MCF 10A (cell line): ENCODE results near the gene CBR3. TPM values are rescaled to one million over a fixed set of nuclear protein-coding genes. Genes with fewer than 3 reads are reported as not detected.
"Not testable (repeated sequence)": the region's sequence is repeated elsewhere in the genome, so short reads cannot be mapped to it uniquely, and the experiment has no call there.

Experiments used
- BruUV-seq: library from RNA; stranded (reverse); fragments of 400-500 nt; replicated peaks from 2 replicates; lab custom pipeline; 2021; lab: Mats Ljungman, UMichigan
- CTCF ChIA-PET: fragments of 300-600 bp; sonication (Branson Sonifier 250); formaldehyde crosslinking; extraction: SDS; loops from one replicate; lab custom pipeline; 2021; ENCODE audit warnings: antibody characterized with exemption, inconsistent platforms; lab: Yijun Ruan, JAX
- POLR2A ChIA-PET: fragments of 300-600, 350-650 bp; sonication (Branson Sonifier 250); formaldehyde crosslinking; extraction: SDS; loops from one replicate; lab custom pipeline; 2020; ENCODE audit warnings: antibody characterized with exemption, inconsistent platforms; lab: Yijun Ruan, JAX
- DNase-seq: peaks from one replicate; pipeline ENCODE4 v3.0.0-alpha.2; 2018; ENCODE audit not compliant: unreplicated experiment
- H3K27ac Mint-ChIP-seq: one replicate; pipeline ENCODE4 v1.8.0; 2022; ENCODE audit warnings: mild to moderate bottlenecking, low read depth, mixed read lengths; ENCODE audit not compliant: unreplicated experiment
- H3K27me3 Mint-ChIP-seq: one replicate; pipeline ENCODE4 v1.8.0; 2022; ENCODE audit warnings: mixed read lengths; ENCODE audit not compliant: insufficient read depth, unreplicated experiment
- H3K36me3 Mint-ChIP-seq: one replicate; pipeline ENCODE4 v1.8.0; 2022; ENCODE audit warnings: mild to moderate bottlenecking, moderate library complexity, mixed read lengths; ENCODE audit not compliant: insufficient read depth, unreplicated experiment
- H3K4me1 Mint-ChIP-seq: one replicate; pipeline ENCODE4 v1.8.0; 2022; ENCODE audit warnings: mixed read lengths; ENCODE audit not compliant: insufficient read depth, unreplicated experiment
- H3K4me3 Mint-ChIP-seq: one replicate; pipeline ENCODE4 v1.8.0; 2022; ENCODE audit warnings: mild to moderate bottlenecking, moderate library complexity, mixed read lengths; ENCODE audit not compliant: unreplicated experiment
- H3K9me3 Mint-ChIP-seq: one replicate; pipeline ENCODE4 v1.8.0; 2022; ENCODE audit warnings: mixed read lengths; ENCODE audit not compliant: unreplicated experiment
- intact Hi-C: fragments of 100-400 bp; cut with micrococcal nuclease; formaldehyde crosslinking; loops from 2 replicates; pipeline ENCODE4 v1.14.1; 2022
- total RNA-seq: library from RNA; stranded (reverse); gene quantifications from 2 replicates; pipeline ENCODE4 v1.2.3, GENCODE V29; 2022
- TF ChIP-seq, protein P1 (sequence below): fragments of 200-600 bp; IDR thresholded peaks from one replicate; pipeline ENCODE4 v1.8.0; 2022; ENCODE audit warnings: antibody characterized with exemption, mild to moderate bottlenecking; ENCODE audit not compliant: unreplicated experiment

The CBR3 gene
- total RNA-seq, 1 experiment from 2014 or later: 1.8 TPM

DNA sequence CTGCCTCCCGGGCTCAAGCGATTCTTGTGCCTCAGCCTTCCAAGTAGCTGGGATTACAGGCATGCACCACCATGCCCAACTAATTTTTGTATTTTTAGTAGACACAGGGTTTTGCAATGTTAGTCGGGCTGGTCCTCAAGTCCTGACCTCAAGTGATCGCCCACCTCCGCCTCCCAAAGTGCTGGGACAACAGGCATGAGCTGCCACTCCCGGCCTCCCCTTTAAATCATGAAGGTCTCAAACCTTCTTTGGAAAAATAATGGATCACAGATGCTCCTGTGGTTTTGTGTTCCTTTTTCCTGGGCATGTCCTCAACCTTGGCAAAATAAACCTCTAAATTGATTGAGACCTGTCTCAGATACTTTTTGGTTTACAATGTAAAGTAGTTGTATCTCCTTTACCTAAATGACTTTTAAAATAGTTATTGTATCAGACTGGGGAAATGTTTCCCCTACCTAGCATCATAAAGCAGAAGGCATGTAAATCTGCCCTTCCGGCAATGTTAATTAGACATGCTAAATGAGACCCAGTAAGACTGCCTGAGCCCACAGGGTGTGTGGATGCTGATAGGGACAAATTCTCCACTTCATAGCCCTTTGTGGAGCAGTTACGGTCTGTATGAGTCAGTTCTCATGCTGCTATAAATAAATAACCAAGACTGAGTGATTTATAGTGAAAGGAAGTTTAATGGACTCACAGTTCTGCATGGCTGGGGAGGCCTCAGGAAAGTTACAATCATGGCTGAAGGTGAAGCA, 37.3 kb upstream of the CBR3 start:
- Mint-ChIP-seq H3K9me3 (peaks cover 10% of the 10 kb centered on the region), H3K36me3 (no peaks in the 10 kb centered on the region), H3K4me3 (no peak overlapping the region), H3K4me1 (peaks cover 12% of the 10 kb centered on the region), H3K27me3 (no peaks in the 10 kb centered on the region), H3K27ac (no peak overlapping the region)
- TF ChIP-seq, protein P1, sequence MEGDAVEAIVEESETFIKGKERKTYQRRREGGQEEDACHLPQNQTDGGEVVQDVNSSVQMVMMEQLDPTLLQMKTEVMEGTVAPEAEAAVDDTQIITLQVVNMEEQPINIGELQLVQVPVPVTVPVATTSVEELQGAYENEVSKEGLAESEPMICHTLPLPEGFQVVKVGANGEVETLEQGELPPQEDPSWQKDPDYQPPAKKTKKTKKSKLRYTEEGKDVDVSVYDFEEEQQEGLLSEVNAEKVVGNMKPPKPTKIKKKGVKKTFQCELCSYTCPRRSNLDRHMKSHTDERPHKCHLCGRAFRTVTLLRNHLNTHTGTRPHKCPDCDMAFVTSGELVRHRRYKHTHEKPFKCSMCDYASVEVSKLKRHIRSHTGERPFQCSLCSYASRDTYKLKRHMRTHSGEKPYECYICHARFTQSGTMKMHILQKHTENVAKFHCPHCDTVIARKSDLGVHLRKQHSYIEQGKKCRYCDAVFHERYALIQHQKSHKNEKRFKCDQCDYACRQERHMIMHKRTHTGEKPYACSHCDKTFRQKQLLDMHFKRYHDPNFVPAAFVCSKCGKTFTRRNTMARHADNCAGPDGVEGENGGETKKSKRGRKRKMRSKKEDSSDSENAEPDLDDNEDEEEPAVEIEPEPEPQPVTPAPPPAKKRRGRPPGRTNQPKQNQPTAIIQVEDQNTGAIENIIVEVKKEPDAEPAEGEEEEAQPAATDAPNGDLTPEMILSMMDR: no peak
- no TSS peak for BruUV-seq
- peak; percentile 10 for DNase-seq
- ChIA-PET POLR2A (interaction anchor here (0.6 to 2.3 kb wide), 8 partner anchors 12 to 112 kb away, joined by 3 to 14 read pairs (median 4); partner anchors contain the start of genes CBR1 and SETD4), CTCF (interaction anchor here (0.7 to 1.5 kb wide), 5 partner anchors 11 to 1204 kb away, joined by 3 to 4 read pairs (median 3); no protein-coding TSS in a partner anchor)
- intact Hi-C loops: no loop called here

DNA sequence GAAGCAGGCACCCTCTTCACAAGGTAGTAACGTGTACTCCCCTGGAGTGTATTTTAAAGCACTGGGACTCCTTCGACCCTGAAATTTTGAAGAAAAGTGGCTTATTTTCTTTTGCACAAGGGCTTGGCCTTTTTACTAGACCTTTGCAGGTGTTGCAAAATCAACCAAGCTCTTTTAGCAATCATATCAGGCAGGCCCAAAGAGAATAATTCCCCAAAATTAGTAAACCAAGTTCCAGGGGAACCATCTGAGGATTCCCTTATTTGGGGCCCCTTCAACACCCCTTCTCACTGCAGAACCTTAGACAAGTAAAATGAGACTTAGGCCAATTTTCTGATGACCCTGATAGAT, 36.7 kb upstream of the CBR3 start:
- no peak overlapping the region for H3K4me3 Mint-ChIP-seq
- TF ChIP-seq, protein P1: no peak
- CTCF ChIA-PET: interaction anchor here (0.7 to 1.5 kb wide), 3 partner anchors 11 to 493 kb away, joined by 3 to 4 read pairs (median 3); no protein-coding TSS in a partner anchor
- H3K9me3 Mint-ChIP-seq: peaks cover 9% of the 10 kb centered on the region
- BruUV-seq: no TSS peak
- intact Hi-C loops: no loop called here
- peaks cover 12% of the 10 kb centered on the region for H3K4me1 Mint-ChIP-seq
- H3K36me3 Mint-ChIP-seq: no peaks in the 10 kb centered on the region
- H3K27me3 Mint-ChIP-seq: no peaks in the 10 kb centered on the region
- no peak for DNase-seq
- POLR2A ChIA-PET: interaction anchor here (0.6 to 2.3 kb wide), 7 partner anchors 16 to 111 kb away, joined by 3 to 14 read pairs (median 4); partner anchors contain the start of genes CBR1 and SETD4
- no peak overlapping the region for H3K27ac Mint-ChIP-seq

DNA sequence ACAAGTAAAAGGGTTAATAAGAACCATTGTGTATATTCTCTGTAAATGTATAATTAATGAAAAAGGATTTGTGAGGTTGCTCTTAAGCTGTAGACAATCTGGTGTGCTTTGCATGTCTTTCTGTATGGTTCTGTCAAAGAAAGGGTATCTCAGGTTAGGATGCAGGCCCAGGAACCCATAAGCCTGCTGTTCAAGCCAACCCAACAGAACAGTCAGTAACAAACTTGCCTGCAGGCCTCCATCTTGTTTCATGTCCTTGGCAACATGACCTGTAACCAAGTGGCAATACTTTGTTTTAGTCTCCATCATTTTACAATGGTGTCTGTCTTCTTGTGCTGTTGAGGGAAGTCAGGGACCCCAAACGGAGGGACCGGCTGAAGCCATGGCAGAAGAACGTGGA, 35.9 kb upstream of the CBR3 start:
- Mint-ChIP-seq H3K27me3 (no peaks in the 10 kb centered on the region), H3K27ac (no peak overlapping the region), H3K4me3 (no peak overlapping the region), H3K36me3 (no peaks in the 10 kb centered on the region), H3K4me1 (peaks cover 12% of the 10 kb centered on the region), H3K9me3 (peaks cover under 1% of the 10 kb centered on the region)
- intact Hi-C loops: no loop called here
- CTCF ChIA-PET: interaction anchor here (0.6 to 0.7 kb wide), 2 partner anchors 225 to 494 kb away, joined by 3 to 4 read pairs; no protein-coding TSS in a partner anchor
- no peak for DNase-seq
- BruUV-seq: no TSS peak
- TF ChIP-seq, protein P1: no peak
- POLR2A ChIA-PET: interaction anchor here (1.0 to 2.3 kb wide), 6 partner anchors 17 to 39 kb away, joined by 4 to 14 read pairs (median 5); partner anchors contain the start of genes CBR1 and SETD4

DNA sequence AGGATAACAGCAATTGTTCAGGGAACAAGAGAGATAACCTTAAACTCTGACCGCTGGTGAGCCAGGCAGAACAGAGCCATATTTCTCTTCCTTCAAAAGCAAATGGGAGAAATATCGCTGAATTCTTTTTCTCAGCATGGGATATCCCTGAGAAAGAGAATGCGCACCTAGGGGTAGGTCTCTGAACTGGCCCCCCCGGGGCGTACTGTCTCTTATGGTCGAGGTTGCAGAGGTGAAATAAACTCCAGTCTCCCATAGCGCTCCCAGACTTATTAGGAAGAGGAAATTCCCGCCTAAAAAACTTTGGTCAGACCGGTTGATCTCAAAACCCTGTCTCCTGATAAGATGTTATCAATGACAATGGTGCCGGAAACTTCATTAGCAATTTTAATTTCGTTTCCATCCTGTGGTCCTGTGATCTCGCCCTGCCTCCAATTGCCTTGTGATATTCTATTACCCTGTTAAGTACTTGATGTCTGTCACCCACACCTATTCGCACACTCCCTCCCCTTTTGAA, 35.1 kb upstream of the CBR3 start:
- peaks cover 18% of the 10 kb centered on the region for H3K4me1 Mint-ChIP-seq
- intact Hi-C loops, BruUV-seq, H3K36me3 Mint-ChIP-seq, H3K4me3 Mint-ChIP-seq, H3K9me3 Mint-ChIP-seq, H3K27me3 Mint-ChIP-seq, DNase-seq, H3K27ac Mint-ChIP-seq: not testable (repeated sequence)
- ChIA-PET POLR2A (interaction anchor here (2.3 kb wide), 2 partner anchors 30 to 40 kb away, joined by 12 to 14 read pairs; partner anchors contain the start of genes CBR1 and SETD4), CTCF (interaction anchor here (1.2 to 1.3 kb wide), 2 partner anchors 13 to 24 kb away, joined by 3 to 9 read pairs; no protein-coding TSS in a partner anchor)
